Psoas muscle (tissue), 8 donors: ENCODE measurements around the gene S100P. TPM values are rescaled to one million over a fixed set of nuclear protein-coding genes. Genes with fewer than 3 reads are reported as not detected.
A peak's percentile ranks its signal among the peaks of the same experiment; 100 is the strongest.

Source experiments
- ATAC-seq, 4 donors: fragments of 200-7000 bp; cut with Tn5 transposase; one replicate each; pipeline ENCODE4 v1.9.1; 2020; ENCODE audit warnings: moderate library complexity in 3 of 4, mild to moderate bottlenecking in 2 of 4
- DNase-seq, 2 donors: peaks; one replicate each; pipeline ENCODE4 v3.0.0-alpha.2; 2020
- H3K27ac ChIP-seq: fragments of 200-600 bp; one replicate; pipeline ENCODE4 v1.8.0; 2022
- H3K27me3 ChIP-seq, 3 donors: fragments of 200-600 bp in 1 of 3; one replicate each; pipeline versions ENCODE4 v1.6.1 to v1.8.0; 2013 to 2022; ENCODE audit warnings: low read length in 2 of 3, mild to moderate bottlenecking in 2 of 3, moderate library complexity in 1 of 3; ENCODE audit not compliant: insufficient read depth in 3 of 3
- H3K36me3 ChIP-seq, 2 donors: fragments of 200-600 bp in 1 of 2; one replicate each; pipeline versions ENCODE4 v1.6.1 to v1.8.0; 2013 to 2022; ENCODE audit warnings: low read depth in 1 of 2, mild to moderate bottlenecking in 1 of 2, moderate library complexity in 1 of 2; ENCODE audit not compliant: insufficient read depth in 1 of 2
- H3K4me1 ChIP-seq: fragments of 200-600 bp; one replicate; pipeline ENCODE4 v1.8.0; 2022
- H3K4me3 ChIP-seq: fragments of 200-600 bp; one replicate; pipeline ENCODE4 v1.8.0; 2022; ENCODE audit warnings: mild to moderate bottlenecking
- H3K9me3 ChIP-seq: fragments of 200-600 bp; one replicate; pipeline ENCODE4 v1.8.0; 2022
- CTCF ChIP-seq: fragments of 200-600 bp; IDR thresholded peaks from one replicate; pipeline ENCODE4 v1.8.0; 2022; ENCODE audit warnings: antibody characterized with exemption
- WGBS, 3 donors: extraction: QIAGEN DNeasy Blood & Tissue Kit; methylation state at CpG; one replicate each; pipeline versions ENCODE4 v1.1.6 to v1.1.7; 2013; 5-methylcytosine and 5-hydroxymethylcytosine counted together
- intact Hi-C, 2 donors: fragments of 100-400 bp; cut with DNase I; formaldehyde crosslinking; loops; one replicate each; pipeline versions ENCODE4 v1.11.0 to v1.14.2; 2022
- long read RNA-seq, 2 donors: library from polyadenylated mRNA; unstranded; transcript quantifications; one replicate each; pipeline ENCODE4 v2.0.0, GENCODE V29; 2021
- polyA plus RNA-seq, 3 donors: library from polyadenylated mRNA; stranded (reverse); fragments of 200-250 nt; gene quantifications; one replicate each; pipeline ENCODE4 v1.2.3, GENCODE V29; 2013
- total RNA-seq, 4 donors: library from RNA; stranded (reverse); fragmentation: NEBNext Ultra II Directional in 2 of 4; extraction: Animal tissue kit (Norgen Biotek cat#: 25700) in 2 of 4; gene quantifications; one replicate each; pipeline versions ENCODE4 v1.2.1 to v1.2.4, GENCODE V29; 2021 to 2023
- donor health status: healthy with polysubstance abuse.
- donor health status: DM: no; HTN: no; CAD: no; lungs with moderate emphysema.
- donor health status: Bipolar disorder and iron deficiency.
- donor health status: healthy.
- donor health status: DM: yes; HTN: yes; CAD: no.
- donor health status: DM: no; HTN: no; CAD: no.
- donor health status: DM: no; HTN: no; CAD: no.
- donor health status: DM: yes; HTN: yes; CAD: no.

Gene S100P
- total RNA-seq (1 to 10 TPM in 1 of 4 donors, under 1 TPM in 2, not detected in 1; 0.34 to 1.5 (median 0.68) TPM), polyA plus RNA-seq (under 1 TPM; 0.34 to 0.36 (median 0.35) TPM)
- long read RNA-seq, donor 1, result 0 reads
- long read RNA-seq, donor 2, result 0 reads

- peaks cover 16% of the 10 kb centered on the region for H3K4me1 ChIP-seq
- ATAC-seq (no peak), DNase-seq (no peak)
- H3K9me3 ChIP-seq, result no peaks in the 10 kb centered on the region
- H3K27me3 ChIP-seq, result no peaks in the 10 kb centered on the region
- 77 to 83% (median 80%) methylated on average over 29 of the region's 29 CpGs for WGBS, 3 donors
- H3K36me3 ChIP-seq, result no peaks in the 10 kb centered on the region
- no peak within 1 kb of the TSS for H3K4me3 ChIP-seq
- intact Hi-C loops, result no loop called here
- H3K27ac ChIP-seq, result no peak within 1 kb of the TSS
- no peak for TF ChIP-seq CTCF
Measured at GRCh38 chr4:6693231-6694176, at the start of gene S100P. TSS of gene S100P (plus strand) at chr4:6693878. CDS start at chr4:6693933, 55 bp downstream.

GRCh38 chr4:6644792-6645530 lies 48.7 kb upstream of the S100P start:
- H3K27ac ChIP-seq, result peak overlapping the region; percentile 13
- TF ChIP-seq CTCF, result no peak
- no peak for ATAC-seq
- no peaks in the 10 kb centered on the region for H3K27me3 ChIP-seq
- H3K36me3 ChIP-seq, result peaks cover 0 to 21% of the 10 kb centered on the region in 2 donors
- intact Hi-C loops, result no loop called here
- H3K4me1 ChIP-seq, result peaks cover 23% of the 10 kb centered on the region
- H3K9me3 ChIP-seq, result no peaks in the 10 kb centered on the region
- DNase-seq, result no peak
- WGBS, 3 donors, result 66 to 73% (median 66%) methylated on average over 5 of the region's 5 CpGs
- H3K4me3 ChIP-seq, result no peak overlapping the region

GRCh38 chr4:6647169-6647568 lies 46.5 kb upstream of the S100P start:
- Histone ChIP-seq H3K27ac (no peak overlapping the region), H3K27me3 (no peaks in the 10 kb centered on the region), H3K4me3 (no peak overlapping the region), H3K9me3 (no peaks in the 10 kb centered on the region), H3K4me1 (peaks cover 18% of the 10 kb centered on the region), H3K36me3 (peaks cover 0 to 18% of the 10 kb centered on the region in 2 donors)
- TF ChIP-seq CTCF, result no peak
- no peak for ATAC-seq
- DNase-seq, result no peak
- intact Hi-C loops, result no loop called here
- 74 to 87% (median 79%) methylated on average over 5 of the region's 5 CpGs for WGBS, 3 donors

- Histone ChIP-seq H3K36me3 (peaks cover 0 to 12% of the 10 kb centered on the region in 2 donors), H3K27me3 (no peaks in the 10 kb centered on the region), H3K4me3 (no peak overlapping the region), H3K27ac (no peak overlapping the region), H3K9me3 (no peaks in the 10 kb centered on the region), H3K4me1 (peaks cover 13% of the 10 kb centered on the region)
- no peak for DNase-seq
- no peak for TF ChIP-seq CTCF
- 54 to 68% (median 58%) methylated on average over 6 of the region's 6 CpGs for WGBS, 3 donors
- no peak for ATAC-seq
- intact Hi-C loops, result no loop called here
Measured at GRCh38 chr4:6647582-6648230, 46.0 kb upstream of the S100P start.
